Activated T-helper 2 cell treated with anti-CD3 and anti-CD28 coated beads, Interferon-gamma antibody, Interleukin-2, Interleukin-4, amounts not matched to agents 10 μg/mL and 5 μg/mL and 100 μg/mL, durations not matched to agents 14 hours and 24 hours and 36 hours (primary cell): Measurements from ENCODE around the gene TMEM161A. TPM values are rescaled to one million over a fixed set of nuclear protein-coding genes. Genes with fewer than 3 reads are reported as not detected.

Experiments
- total RNA-seq: library from RNA; stranded (reverse); gene quantifications from 2 replicates; pipeline ENCODE4 v1.2.3, GENCODE V29; 2022

TMEM161A gene
- total RNA-seq, 1 donor from 2014 or later, result 41.4 TPM

Other genes starting within 250 kb of the TMEM161A start
- 0.09 and 0.18 TPM in 2 replicates for gene CERS1, start 242.3 kb downstream of the TMEM161A start, total RNA-seq
- 231 and 240 TPM in 2 replicates for gene COPE, start 219.1 kb downstream of the TMEM161A start, total RNA-seq
- 75.2 and 77.5 TPM in 2 replicates for gene DDX49, start 218.8 kb downstream of the TMEM161A start, total RNA-seq
- 3.6 and 4.4 TPM in 2 replicates for gene HOMER3, start 197.3 kb downstream of the TMEM161A start, total RNA-seq
- gene SUGP2, start 105.0 kb downstream of the TMEM161A start, total RNA-seq, result 129 and 140 TPM in 2 replicates
- gene ARMC6, start 104.9 kb downstream of the TMEM161A start, total RNA-seq, result 44.9 and 53.9 TPM in 2 replicates
- gene SLC25A42, start 74.5 kb downstream of the TMEM161A start, total RNA-seq, result 9.1 and 9.2 TPM in 2 replicates
- 2.7 and 3.0 TPM in 2 replicates for gene MEF2B, start 31.8 kb upstream of the TMEM161A start, total RNA-seq
- gene BORCS8, start 53.7 kb upstream of the TMEM161A start, total RNA-seq, result 28.8 and 33.2 TPM in 2 replicates
- 105 and 112 TPM in 2 replicates for gene RFXANK, start 53.8 kb upstream of the TMEM161A start, total RNA-seq
- 32.5 and 37.0 TPM in 2 replicates for gene NR2C2AP, start 64.9 kb upstream of the TMEM161A start, total RNA-seq
- gene NCAN, start 73.5 kb upstream of the TMEM161A start, total RNA-seq, result 0.23 TPM in 1 of 2 replicates, not detected in the other
- gene TM6SF2, start 134.8 kb upstream of the TMEM161A start, total RNA-seq, result not detected in 2 replicates
- 67.6 and 73.4 TPM in 2 replicates for gene SUGP1, start 182.0 kb upstream of the TMEM161A start, total RNA-seq
- gene MAU2, start 182.4 kb upstream of the TMEM161A start, total RNA-seq, result 55.3 and 60.3 TPM in 2 replicates